WTC11 (cell line): Measurements from ENCODE around the gene MBOAT1. TPM values are rescaled to one million over a fixed set of nuclear protein-coding genes. Genes with fewer than 3 reads are reported as not detected.

Source experiments
- ATAC-seq: fragments of 200-7000 bp; cut with Tn5 transposase; 2 replicates; pipeline ENCODE4 v1.10.0; 2021; ENCODE audit warnings: mild to moderate bottlenecking, moderate library complexity
- CTCF ChIA-PET: fragments of 300-600 bp; sonication (Branson Sonifier 250); formaldehyde crosslinking; loops from one replicate; lab custom pipeline; 2021; ENCODE audit warnings: antibody characterized with exemption; lab: Charles Lee
- POLR2A ChIA-PET: fragments of 350-600 bp; sonication (Branson Sonifier 250); formaldehyde crosslinking; loops from one replicate; lab custom pipeline; 2021; ENCODE audit warnings: antibody characterized with exemption; lab: Charles Lee
- DNase-seq: peaks from one replicate; pipeline ENCODE4 v3.0.0; 2021; ENCODE audit warnings: low spot score
- H3K27ac Mint-ChIP-seq: 2 replicates; pipeline ENCODE4 v1.8.0; 2021; ENCODE audit warnings: mixed read lengths
- H3K27me3 Mint-ChIP-seq: 2 replicates; pipeline ENCODE4 v1.8.0; 2021; ENCODE audit warnings: low read depth, mild to moderate bottlenecking, moderate library complexity, mixed read lengths
- H3K36me3 Mint-ChIP-seq: 2 replicates; pipeline ENCODE4 v1.8.0; 2021; ENCODE audit warnings: mixed read lengths
- H3K4me1 Mint-ChIP-seq: 2 replicates; pipeline ENCODE4 v1.8.0; 2022; ENCODE audit warnings: mixed read lengths
- H3K4me3 Mint-ChIP-seq: 2 replicates; pipeline ENCODE4 v1.8.0; 2021; ENCODE audit warnings: mild to moderate bottlenecking, moderate library complexity, mixed read lengths
- H3K9me3 Mint-ChIP-seq: 2 replicates; pipeline ENCODE4 v1.8.0; 2021; ENCODE audit warnings: mixed read lengths
- ATF1 ChIP-seq: sonication (generic); formaldehyde crosslinking; IDR thresholded peaks from 2 replicates; pipeline ENCODE4 v1.8.1; 2023; ENCODE audit warnings: mild to moderate bottlenecking, moderate library complexity, missing genetic modification reagents
- CDX4 ChIP-seq: fragments of 250-450 bp; sonication (Bioruptor Pico); IDR thresholded peaks from 2 replicates; pipeline ENCODE4 v1.9.0; 2021; ENCODE audit warnings: moderate library complexity, mild to moderate bottlenecking, inconsistent platforms, borderline replicate concordance
- CTCF ChIP-seq: fragments of 200-600 bp; IDR thresholded peaks from 2 replicates; pipeline ENCODE4 v1.8.0; 2022; ENCODE audit warnings: antibody characterized with exemption
- E2F4 ChIP-seq: sonication (generic); formaldehyde crosslinking; IDR thresholded peaks from 2 replicates; pipeline ENCODE4 v1.8.1; 2022; ENCODE audit warnings: low read depth, mild to moderate bottlenecking, moderate library complexity, missing genetic modification reagents, borderline replicate concordance
- EMX1 ChIP-seq: fragments of 250-450 bp; sonication (Bioruptor Pico); IDR thresholded peaks from 2 replicates; pipeline ENCODE4 v1.8.0; 2021; ENCODE audit warnings: mild to moderate bottlenecking
- FOXJ3 ChIP-seq: sonication (generic); formaldehyde crosslinking; IDR thresholded peaks from 2 replicates; pipeline ENCODE4 v1.9.0; 2021; ENCODE audit warnings: missing genetic modification reagents, mild to moderate bottlenecking, borderline replicate concordance
- IRF2 ChIP-seq: sonication (generic); formaldehyde crosslinking; IDR thresholded peaks from 2 replicates; pipeline ENCODE4 v1.8.0; 2022; ENCODE audit warnings: low read depth, missing genetic modification reagents, borderline replicate concordance
- KAT7 ChIP-seq: sonication (generic); formaldehyde crosslinking; IDR thresholded peaks from 2 replicates; pipeline ENCODE4 v1.8.1; 2023; ENCODE audit warnings: missing genetic modification reagents, mild to moderate bottlenecking, borderline replicate concordance
- NFATC4 ChIP-seq: fragments of 250-450 bp; sonication (Bioruptor Pico); IDR thresholded peaks from 2 replicates; pipeline ENCODE4 v1.9.0; 2021; ENCODE audit warnings: mild to moderate bottlenecking
- NFE2L1 ChIP-seq: sonication (generic); formaldehyde crosslinking; IDR thresholded peaks from 2 replicates; pipeline ENCODE4 v1.8.1; 2023; ENCODE audit warnings: missing genetic modification reagents
- NR2C2 ChIP-seq: sonication (generic); formaldehyde crosslinking; IDR thresholded peaks from 2 replicates; pipeline ENCODE4 v1.8.0; 2022; ENCODE audit warnings: mild to moderate bottlenecking, missing genetic modification reagents
- PRRX2 ChIP-seq: fragments of 250-450 bp; sonication (Bioruptor Pico); IDR thresholded peaks from 2 replicates; pipeline ENCODE4 v1.8.0; 2021; ENCODE audit warnings: mild to moderate bottlenecking
- SMAD3 ChIP-seq: sonication (generic); formaldehyde crosslinking; IDR thresholded peaks from 2 replicates; pipeline ENCODE4 v1.8.0; 2022; ENCODE audit warnings: missing genetic modification reagents, mild to moderate bottlenecking, borderline replicate concordance
- STAT6 ChIP-seq: sonication (generic); formaldehyde crosslinking; conservative IDR thresholded peaks from 2 replicates; pipeline ENCODE4 v1.8.1; 2023; ENCODE audit warnings: mild to moderate bottlenecking, low read depth, missing genetic modification reagents, moderate library complexity
- TP53 ChIP-seq: sonication (generic); formaldehyde crosslinking; IDR thresholded peaks from 2 replicates; pipeline ENCODE4 v1.8.1; 2023; ENCODE audit warnings: mild to moderate bottlenecking, missing genetic modification reagents
- ZMAT4 ChIP-seq: fragments of 250-450 bp; sonication (Bioruptor Pico); IDR thresholded peaks from 2 replicates; pipeline ENCODE4 v1.9.0; 2021; ENCODE audit warnings: mild to moderate bottlenecking
- ZNF121 ChIP-seq: sonication (generic); formaldehyde crosslinking; IDR thresholded peaks from 2 replicates; pipeline ENCODE4 v1.8.0; 2023; ENCODE audit warnings: missing genetic modification reagents
- ZNF416 ChIP-seq: fragments of 250-450 bp; sonication (Bioruptor Pico); IDR thresholded peaks from 2 replicates; pipeline ENCODE4 v1.9.0; 2021; ENCODE audit warnings: mild to moderate bottlenecking, inconsistent platforms
- ZNF423 ChIP-seq: fragments of 250-450 bp; sonication (Bioruptor Pico); IDR thresholded peaks from 2 replicates; pipeline ENCODE4 v2.1.2; 2022; ENCODE audit warnings: mild to moderate bottlenecking, moderate library complexity
- ZNF671 ChIP-seq: fragments of 250-450 bp; sonication (Bioruptor Pico); IDR thresholded peaks from 2 replicates; pipeline ENCODE4 v1.8.0; 2021; ENCODE audit warnings: mild to moderate bottlenecking
- total RNA-seq: library from RNA; stranded (reverse); gene quantifications from 3 replicates; pipeline ENCODE4 v1.2.3, GENCODE V29; 2021
- TF ChIP-seq, protein P1 (sequence below): sonication (generic); formaldehyde crosslinking; IDR thresholded peaks from 2 replicates; pipeline ENCODE4 v1.8.0; 2022; ENCODE audit warnings: mild to moderate bottlenecking, missing genetic modification reagents
- TF ChIP-seq, protein P2 (sequence below): sonication (generic); formaldehyde crosslinking; IDR thresholded peaks from 2 replicates; pipeline ENCODE4 v1.8.0; 2022; ENCODE audit warnings: mild to moderate bottlenecking, missing genetic modification reagents

MBOAT1 gene
- total RNA-seq, 1 experiment from 2014 or later: 22.9 TPM

DNA sequence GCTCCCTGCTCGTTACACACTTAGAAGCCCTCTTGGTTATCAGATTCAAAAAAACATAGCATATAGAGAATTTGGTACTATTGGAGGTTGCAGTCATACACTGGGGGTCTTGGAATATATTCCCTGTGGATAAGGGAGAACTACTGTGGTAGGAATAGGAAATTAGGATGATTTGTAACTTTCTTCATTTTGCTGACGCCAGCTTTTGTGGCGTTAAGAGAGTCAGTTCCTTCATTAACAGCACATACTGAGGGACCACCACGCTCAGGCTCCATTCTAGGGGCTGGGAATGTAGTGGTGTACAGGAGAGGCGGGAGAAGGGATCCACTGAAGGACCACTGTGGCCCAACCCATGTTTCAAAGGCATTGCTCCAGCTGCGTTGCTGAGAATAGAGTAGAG is 140.3 kb downstream of the MBOAT1 start:
- no peak for DNase-seq
- POLR2A ChIA-PET: no interaction called here
- ATAC-seq: no peak
- CTCF ChIA-PET: no interaction called here
- no peak for TF ChIP-seq ATF1 (CRISPR knock-in tag)
- TF ChIP-seq ZMAT4: no peak
- TF ChIP-seq ZNF121 (CRISPR knock-in tag): no peak
- TF ChIP-seq STAT6 (CRISPR knock-in tag): no peak
- TF ChIP-seq SMAD3: no peak
- no peak overlapping the region for H3K27ac Mint-ChIP-seq
- no peak overlapping the region for H3K4me3 Mint-ChIP-seq
- peaks cover 10% of the 10 kb centered on the region for H3K36me3 Mint-ChIP-seq
- H3K4me1 Mint-ChIP-seq: no peaks in the 10 kb centered on the region
- H3K9me3 Mint-ChIP-seq: peaks cover 50% of the 10 kb centered on the region
- H3K27me3 Mint-ChIP-seq: no peaks in the 10 kb centered on the region; the same call in 1 of the 2 replicates

DNA sequence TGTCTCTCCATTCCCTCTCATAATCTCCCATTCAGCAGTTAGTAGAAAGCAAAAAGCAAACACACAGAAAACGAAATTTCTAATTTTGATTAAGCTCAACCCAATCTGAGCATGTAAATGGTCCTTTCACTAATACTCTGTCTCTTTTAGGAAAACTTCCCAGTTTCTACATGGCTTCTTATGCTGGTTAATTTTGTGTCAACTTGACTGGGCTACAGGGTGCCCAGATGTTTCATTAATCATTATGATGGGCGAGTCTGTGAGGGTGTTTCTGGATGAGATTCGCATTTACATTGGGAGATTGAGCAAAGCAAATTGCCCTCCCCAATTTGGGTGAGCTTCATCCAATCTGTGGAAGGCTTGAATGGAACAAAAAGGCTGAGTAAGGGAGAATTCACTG is 142.2 kb downstream of the MBOAT1 start:
- no peak for DNase-seq
- POLR2A ChIA-PET: no interaction called here
- H3K27me3 Mint-ChIP-seq: no peaks in the 10 kb centered on the region; the same call in 1 of the 2 replicates
- no peaks in the 10 kb centered on the region for H3K4me1 Mint-ChIP-seq
- H3K9me3 Mint-ChIP-seq: peaks cover 31% of the 10 kb centered on the region
- TF ChIP-seq E2F4 (CRISPR knock-in tag) (no peak), ZNF416 (CRISPR knock-in tag) (peak; percentile 83; the same call in 1 of the 2 replicates), CDX4 (CRISPR knock-in tag) (no peak), ZNF423 (CRISPR knock-in tag) (no peak)
- TF ChIP-seq, protein P1, sequence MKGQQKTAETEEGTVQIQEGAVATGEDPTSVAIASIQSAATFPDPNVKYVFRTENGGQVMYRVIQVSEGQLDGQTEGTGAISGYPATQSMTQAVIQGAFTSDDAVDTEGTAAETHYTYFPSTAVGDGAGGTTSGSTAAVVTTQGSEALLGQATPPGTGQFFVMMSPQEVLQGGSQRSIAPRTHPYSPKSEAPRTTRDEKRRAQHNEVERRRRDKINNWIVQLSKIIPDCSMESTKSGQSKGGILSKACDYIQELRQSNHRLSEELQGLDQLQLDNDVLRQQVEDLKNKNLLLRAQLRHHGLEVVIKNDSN (CRISPR knock-in tag): no peak
- TF ChIP-seq, all 79 proteins: peak for 1
- no peak for ATAC-seq
- Mint-ChIP-seq H3K4me3 (no peak overlapping the region), H3K27ac (no peak overlapping the region), H3K36me3 (peaks cover 10% of the 10 kb centered on the region)
- CTCF ChIA-PET: interaction anchor here (1.1 kb wide), 1 partner anchor 22 kb away, joined by 3 read pairs; no protein-coding TSS in a partner anchor

GRCh38 chr6:20069021-20069522 is 143.2 kb downstream of the MBOAT1 start:
- POLR2A ChIA-PET: no interaction called here
- H3K36me3 Mint-ChIP-seq: peaks cover 10% of the 10 kb centered on the region
- ATAC-seq: no peak
- H3K4me1 Mint-ChIP-seq: no peaks in the 10 kb centered on the region
- DNase-seq: no peak
- CTCF ChIA-PET: interaction anchor here (1.1 kb wide), 1 partner anchor 23 kb away, joined by 3 read pairs; no protein-coding TSS in a partner anchor
- H3K27me3 Mint-ChIP-seq: no peaks in the 10 kb centered on the region; the same call in 1 of the 2 replicates
- no peak for TF ChIP-seq ZNF671 (CRISPR knock-in tag)
- TF ChIP-seq PRRX2 (CRISPR knock-in tag): no peak
- TF ChIP-seq NR2C2: no peak
- no peak for TF ChIP-seq ZMAT4
- TF ChIP-seq KAT7: no peak
- no peak for TF ChIP-seq TP53 (CRISPR knock-in tag)
- TF ChIP-seq, protein P2, sequence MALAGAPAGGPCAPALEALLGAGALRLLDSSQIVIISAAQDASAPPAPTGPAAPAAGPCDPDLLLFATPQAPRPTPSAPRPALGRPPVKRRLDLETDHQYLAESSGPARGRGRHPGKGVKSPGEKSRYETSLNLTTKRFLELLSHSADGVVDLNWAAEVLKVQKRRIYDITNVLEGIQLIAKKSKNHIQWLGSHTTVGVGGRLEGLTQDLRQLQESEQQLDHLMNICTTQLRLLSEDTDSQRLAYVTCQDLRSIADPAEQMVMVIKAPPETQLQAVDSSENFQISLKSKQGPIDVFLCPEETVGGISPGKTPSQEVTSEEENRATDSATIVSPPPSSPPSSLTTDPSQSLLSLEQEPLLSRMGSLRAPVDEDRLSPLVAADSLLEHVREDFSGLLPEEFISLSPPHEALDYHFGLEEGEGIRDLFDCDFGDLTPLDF: no peak
- TF ChIP-seq CTCF: no peak
- TF ChIP-seq NFATC4: no peak
- TF ChIP-seq NFE2L1 (CRISPR knock-in tag): no peak
- TF ChIP-seq FOXJ3 (CRISPR knock-in tag): no peak
- no peak for TF ChIP-seq IRF2 (CRISPR knock-in tag)
- TF ChIP-seq EMX1 (CRISPR knock-in tag): no peak
- peaks cover 29% of the 10 kb centered on the region for H3K9me3 Mint-ChIP-seq
- no peak overlapping the region for H3K4me3 Mint-ChIP-seq
- no peak overlapping the region for H3K27ac Mint-ChIP-seq
